ENCODE measurements around the gene SCUBE3.

The SCUBE3 gene

DNA sequence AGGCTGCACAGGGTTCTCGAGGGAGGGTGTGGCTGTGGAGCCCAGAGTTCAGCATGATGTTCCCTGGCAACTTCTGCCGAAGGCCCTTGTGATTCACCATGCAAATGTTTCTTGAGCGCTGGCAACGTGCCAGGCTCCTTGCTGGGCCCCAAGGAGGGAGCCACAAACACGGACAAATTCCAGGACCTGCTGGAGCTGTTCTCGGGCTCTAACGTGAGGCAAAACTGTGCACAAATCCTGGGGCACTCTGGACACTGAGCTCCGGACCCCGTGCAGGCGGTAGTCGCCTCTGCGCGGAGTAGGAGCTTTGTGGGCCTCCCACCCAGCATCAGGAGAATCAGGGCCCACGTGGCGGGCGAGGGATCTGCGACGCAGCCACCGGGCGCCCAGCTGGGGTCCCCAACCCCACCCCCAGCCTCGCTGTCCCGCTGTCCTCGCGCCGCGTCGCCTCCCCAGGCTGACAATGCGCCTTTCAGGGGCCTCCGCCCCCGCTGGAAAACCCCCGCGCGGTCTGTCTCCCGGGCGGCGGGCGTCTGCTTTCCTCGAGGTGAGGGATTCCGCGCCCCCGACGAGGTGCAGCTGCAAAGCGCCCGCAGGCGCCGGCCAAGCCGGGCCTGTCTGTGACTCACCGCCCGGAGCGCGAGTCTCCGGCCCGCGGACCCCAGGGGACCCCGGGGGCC, 31.7 kb upstream of the SCUBE3 start:
- no peak for FAIRE-seq

- no peak for FAIRE-seq
Measured at GRCh38 chr6:35183281-35183680, 30.5 kb upstream of the SCUBE3 start.

DNA sequence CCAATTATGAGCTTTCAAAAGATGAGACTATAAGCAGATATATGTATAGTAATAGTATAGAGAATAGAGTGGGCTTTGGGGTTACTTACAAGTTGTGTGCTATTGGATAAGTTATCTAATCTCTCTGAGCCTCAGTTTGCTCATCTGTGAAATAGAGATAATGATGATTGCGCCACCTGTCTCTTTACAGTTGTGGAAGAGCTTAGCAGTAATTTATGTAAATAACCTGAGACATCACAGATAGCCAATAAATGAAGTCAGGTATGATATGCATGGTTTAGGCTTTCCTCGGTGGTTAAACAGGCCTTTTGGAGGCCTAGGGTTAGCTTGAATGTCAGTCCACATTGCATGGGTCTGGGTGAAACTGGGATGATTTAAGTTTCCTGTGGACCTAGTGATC, 29.8 kb upstream of the SCUBE3 start:
- no peak for FAIRE-seq

DNA sequence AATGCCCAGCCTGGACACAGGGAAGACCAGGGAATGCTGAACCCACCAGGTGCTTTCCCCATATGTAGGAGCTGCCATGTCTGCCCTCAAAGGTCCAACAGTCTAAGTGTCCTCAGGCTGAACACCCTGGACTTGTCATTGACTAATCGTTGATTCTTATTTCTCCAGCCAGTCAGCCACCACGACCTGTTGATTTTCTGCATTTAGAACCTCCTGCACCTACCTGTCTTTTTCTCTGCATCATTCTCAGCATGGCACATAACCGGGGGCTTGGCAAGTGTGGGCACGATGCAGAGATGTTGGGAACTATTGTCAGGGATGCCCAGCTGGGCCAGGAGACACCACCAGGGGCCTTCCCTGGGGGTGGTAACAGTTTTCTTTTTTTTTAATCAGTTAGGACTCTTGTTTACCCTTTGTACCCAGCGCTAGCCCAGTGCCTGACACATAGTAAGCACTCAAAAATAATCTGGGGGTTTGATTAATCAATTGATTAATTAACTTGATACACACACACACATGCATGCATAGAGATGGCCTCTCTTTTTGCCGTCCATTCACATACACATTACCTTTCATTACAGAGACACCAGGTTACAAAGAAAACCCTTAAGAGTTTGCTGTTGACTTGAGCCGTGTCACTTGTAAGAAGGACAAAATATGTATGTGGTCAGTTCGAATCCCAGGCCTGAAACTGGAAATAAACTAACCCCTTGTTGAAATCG, 29.0 kb upstream of the SCUBE3 start:
- no peak for FAIRE-seq

- no peak for FAIRE-seq
Measured at GRCh38 chr6:35185302-35185681, 28.5 kb upstream of the SCUBE3 start.

DNA sequence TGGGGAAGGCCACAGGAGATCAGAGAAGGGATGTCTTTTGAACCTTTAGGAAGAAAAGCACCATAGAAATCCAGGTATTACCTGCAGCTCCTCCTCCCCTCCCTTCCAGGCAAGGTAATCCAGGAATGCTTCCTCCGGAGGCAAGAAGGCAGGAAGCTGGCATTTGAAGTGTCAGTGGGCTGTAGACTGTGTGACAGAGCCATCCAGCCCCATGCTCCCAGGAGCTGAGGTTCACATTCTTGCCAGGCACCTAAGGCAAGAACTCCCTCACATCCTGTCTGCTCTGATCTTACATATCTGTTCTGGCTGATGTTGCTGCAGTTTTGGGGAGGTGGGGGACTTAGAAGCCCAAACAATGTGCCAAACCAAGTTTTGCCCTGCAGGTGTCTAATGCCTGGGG, 27.8 kb upstream of the SCUBE3 start:
- FAIRE-seq, result no peak

- no peak for FAIRE-seq
Measured at GRCh38 chr6:35186571-35186970, 27.2 kb upstream of the SCUBE3 start.

DNA sequence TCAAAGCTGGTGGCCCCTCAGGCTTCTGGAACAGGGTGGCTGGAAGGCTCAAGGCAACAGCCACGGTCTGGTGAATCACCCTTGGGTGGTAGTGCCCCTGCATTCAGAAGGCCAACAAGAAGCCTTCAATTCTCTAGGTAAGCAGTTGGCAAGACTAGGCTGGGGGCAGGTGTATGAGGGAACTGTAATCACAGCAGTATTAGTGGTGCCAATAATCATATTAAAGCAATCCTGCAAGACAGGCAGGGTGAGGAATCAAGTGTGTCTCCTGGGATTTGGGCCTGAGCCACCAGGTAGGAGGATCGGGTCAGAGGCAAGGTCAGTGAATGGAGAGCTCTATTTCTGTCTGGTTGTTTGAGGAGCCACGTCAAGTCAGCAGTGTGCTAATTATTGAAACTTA, 24.9 kb upstream of the SCUBE3 start:
- no peak for FAIRE-seq

- no peak for FAIRE-seq
Measured at GRCh38 chr6:35190306-35190705, 23.4 kb upstream of the SCUBE3 start.

DNA sequence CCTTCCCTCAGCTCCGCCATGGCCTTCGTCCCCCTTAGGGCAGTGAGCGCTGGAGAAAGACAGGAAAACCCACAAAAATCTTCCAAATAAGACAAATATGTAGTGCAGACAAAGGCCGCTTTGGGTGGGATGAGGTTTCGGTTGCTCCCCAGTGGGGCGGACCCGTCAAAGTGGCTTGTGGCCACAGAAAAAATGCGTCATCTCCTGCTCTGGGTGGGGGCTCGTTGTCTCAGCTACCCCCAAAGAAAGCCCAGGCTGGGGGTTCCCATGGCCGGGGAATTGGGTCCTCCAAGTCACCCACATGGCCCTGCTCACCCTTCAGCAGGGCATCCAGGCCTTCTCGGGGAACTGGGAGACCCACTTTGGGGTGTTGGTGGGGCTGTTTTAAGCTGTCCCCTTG, 21.9 kb upstream of the SCUBE3 start:
- no peak for FAIRE-seq

DNA sequence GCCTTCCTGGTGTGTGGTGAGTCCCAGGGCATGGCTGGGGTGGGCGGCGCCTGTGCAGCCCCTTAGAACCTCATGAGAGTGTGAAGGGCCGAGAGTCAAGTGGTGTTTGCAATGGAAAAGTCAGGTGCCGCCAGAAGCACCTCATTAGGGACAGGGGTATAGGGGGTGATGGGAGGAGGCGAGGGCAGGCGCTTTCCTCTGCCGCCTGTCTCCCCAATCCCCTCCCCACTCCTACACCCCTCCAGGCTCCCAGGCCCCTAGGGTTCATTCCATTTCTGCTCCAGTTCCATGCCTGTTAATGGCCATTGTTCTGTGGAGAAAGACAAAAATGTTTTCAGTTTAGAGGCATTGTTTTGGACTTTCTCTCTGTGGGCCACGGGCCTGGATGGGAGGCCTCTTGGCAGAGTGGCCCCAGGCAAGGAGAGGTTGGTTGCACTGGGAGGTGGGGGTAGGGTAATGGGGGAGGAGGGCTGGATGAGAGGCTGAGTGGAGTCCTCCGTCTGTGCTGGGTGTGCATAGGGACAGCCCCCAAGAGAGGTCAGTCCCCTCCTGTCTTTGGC, 21.4 kb upstream of the SCUBE3 start:
- FAIRE-seq, result no peak

- FAIRE-seq, result no peak
Measured at GRCh38 chr6:35194390-35194789, 19.4 kb upstream of the SCUBE3 start.

GRCh38 chr6:35195120-35195780, 18.5 kb upstream of the SCUBE3 start:
- FAIRE-seq, result no peak

- FAIRE-seq, result no peak
Measured at GRCh38 chr6:35197196-35197595, 16.6 kb upstream of the SCUBE3 start.

GRCh38 chr6:35199866-35200265, 13.9 kb upstream of the SCUBE3 start:
- no peak for FAIRE-seq

DNA sequence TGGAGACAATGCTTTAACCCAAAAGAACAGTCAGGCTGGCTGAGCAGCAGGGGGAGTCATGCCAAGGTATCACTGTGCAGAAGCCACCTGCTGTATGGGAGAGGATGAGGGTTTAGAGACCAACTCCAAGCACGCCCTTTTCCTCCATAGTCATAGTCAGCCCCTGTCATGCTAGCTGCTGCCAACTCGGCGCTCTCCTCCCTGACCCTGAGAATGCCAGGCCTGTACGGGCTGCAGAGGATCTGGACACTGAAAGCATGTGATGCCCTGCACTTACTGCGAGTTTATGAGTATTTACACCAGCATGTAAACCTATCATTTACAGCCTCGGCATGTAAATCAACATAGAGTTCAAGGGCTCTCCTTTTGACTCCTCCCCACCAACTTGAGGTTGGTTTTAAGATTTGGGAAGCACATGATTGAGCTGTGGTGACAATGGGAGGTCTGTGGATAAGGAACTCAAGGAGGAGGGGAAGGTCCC, 11.7 kb upstream of the SCUBE3 start:
- peak; percentile 78 for FAIRE-seq

DNA sequence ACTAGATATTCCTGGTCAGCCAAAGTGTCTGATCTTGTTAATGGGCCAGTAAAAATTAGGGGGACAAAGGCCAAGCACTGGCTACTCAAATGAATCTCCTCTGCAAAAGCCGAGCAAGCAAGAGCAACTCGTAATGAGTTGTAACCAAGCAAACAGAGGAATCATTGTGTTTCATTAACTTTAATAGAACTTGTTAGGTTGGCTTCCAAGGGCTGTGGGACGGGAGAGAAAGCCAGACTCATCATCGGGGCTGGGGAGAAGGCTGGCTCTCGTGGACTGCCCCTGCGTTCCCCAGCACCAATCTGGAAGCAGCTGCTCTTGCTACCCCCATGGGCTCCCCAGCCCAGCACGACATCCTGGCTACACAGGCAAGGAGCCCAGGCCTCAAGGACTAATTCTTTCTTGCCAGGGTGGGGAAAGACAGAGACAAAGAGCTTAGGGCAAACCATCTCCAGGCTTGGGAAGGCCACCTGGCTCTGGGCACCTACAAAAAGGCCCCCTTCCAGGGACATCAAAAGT, 10.5 kb upstream of the SCUBE3 start:
- no peak for FAIRE-seq

- no peak for FAIRE-seq
Measured at GRCh38 chr6:35203680-35204079, 10.1 kb upstream of the SCUBE3 start.

GRCh38 chr6:35206346-35206745, 7.4 kb upstream of the SCUBE3 start:
- no peak for FAIRE-seq

DNA sequence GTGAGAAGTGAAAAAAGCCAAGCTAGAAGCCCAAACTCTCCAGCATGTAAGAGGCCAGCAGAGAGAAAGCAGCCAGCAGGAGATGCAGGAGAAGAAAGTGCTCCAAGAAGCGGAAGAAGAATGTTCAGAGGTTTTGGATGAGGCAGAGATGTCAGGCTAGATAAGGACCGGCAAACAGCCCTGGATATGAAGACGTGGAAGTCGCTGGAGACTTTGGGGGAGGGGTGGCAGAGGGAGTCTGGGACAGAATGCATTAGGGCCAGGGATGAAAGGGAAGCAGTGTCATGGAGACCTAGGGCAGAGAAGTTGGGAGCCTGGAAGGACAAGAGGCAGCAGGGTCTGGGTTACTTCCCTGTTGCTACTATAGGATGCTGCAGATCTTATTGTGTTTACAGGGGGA, 5.3 kb upstream of the SCUBE3 start:
- FAIRE-seq, result no peak

GRCh38 chr6:35209081-35209480, 4.7 kb upstream of the SCUBE3 start:
- no peak for FAIRE-seq

- no peak for FAIRE-seq
Measured at GRCh38 chr6:35209622-35210247, 4.0 kb upstream of the SCUBE3 start.

GRCh38 chr6:35213298-35213791, 411 bp upstream of the SCUBE3 start:
- FAIRE-seq, result no peak
